AG09319 (cell line): ENCODE data around the gene KIFBP.
A peak's percentile ranks its signal among the peaks of the same experiment; 100 is the strongest.
"Not testable (repeated sequence)": the region's sequence is repeated elsewhere in the genome, so short reads cannot be mapped to it uniquely, and the experiment has no call there.

Experiments used
- DNase-seq: peaks from one replicate; pipeline ENCODE4 v3.0.0-alpha.2; 2010; ENCODE audit warnings: low read depth; ENCODE audit errors: extremely low read depth
- CTCF ChIP-seq: IDR thresholded peaks from 2 replicates; pipeline ENCODE4 v1.5.1; 2011; ENCODE audit warnings: low read depth, mild to moderate bottlenecking, inconsistent platforms, low read length, moderate library complexity

The KIFBP gene, protein sequence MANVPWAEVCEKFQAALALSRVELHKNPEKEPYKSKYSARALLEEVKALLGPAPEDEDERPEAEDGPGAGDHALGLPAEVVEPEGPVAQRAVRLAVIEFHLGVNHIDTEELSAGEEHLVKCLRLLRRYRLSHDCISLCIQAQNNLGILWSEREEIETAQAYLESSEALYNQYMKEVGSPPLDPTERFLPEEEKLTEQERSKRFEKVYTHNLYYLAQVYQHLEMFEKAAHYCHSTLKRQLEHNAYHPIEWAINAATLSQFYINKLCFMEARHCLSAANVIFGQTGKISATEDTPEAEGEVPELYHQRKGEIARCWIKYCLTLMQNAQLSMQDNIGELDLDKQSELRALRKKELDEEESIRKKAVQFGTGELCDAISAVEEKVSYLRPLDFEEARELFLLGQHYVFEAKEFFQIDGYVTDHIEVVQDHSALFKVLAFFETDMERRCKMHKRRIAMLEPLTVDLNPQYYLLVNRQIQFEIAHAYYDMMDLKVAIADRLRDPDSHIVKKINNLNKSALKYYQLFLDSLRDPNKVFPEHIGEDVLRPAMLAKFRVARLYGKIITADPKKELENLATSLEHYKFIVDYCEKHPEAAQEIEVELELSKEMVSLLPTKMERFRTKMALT

DNA sequence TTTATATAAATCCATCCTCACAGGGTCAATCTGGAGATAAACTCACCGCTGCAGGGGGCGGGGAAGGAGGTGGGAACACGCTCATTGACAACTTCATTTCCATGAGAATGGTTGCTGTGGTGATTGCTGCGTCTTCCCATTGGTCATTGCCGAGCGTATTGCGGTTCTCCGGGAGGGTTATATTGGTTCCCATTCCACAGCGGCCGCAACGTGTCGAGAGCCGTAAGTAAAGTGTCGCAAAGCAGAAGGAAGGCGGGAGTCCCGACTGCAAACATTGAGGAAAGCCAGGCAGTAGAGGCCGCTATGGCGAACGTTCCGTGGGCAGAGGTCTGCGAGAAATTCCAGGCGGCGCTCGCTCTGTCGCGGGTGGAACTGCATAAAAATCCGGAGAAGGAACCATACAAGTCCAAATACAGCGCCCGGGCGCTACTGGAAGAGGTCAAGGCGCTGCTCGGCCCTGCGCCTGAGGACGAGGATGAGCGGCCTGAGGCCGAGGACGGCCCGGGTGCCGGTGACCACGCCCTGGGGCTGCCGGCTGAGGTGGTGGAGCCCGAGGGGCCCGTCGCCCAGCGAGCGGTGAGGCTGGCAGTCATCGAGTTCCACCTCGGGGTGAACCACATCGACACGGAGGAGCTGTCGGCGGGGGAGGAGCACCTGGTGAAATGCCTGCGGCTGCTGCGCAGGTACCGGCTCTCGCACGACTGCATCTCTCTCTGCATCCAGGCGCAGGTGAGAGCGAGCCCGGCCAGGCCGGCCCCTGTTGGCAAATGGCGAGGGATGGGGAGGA, at the start of gene KIFBP:
Gene KIFBP, plus strand, starts transcription at position 274 of the 787 bp plus-strand sequence. Its CDS starts 30 bp downstream, at position 304.
- DNase-seq = peak; percentile 93
- TF ChIP-seq CTCF = peak; percentile 71

- no peak for DNase-seq
- no peak for TF ChIP-seq CTCF
Observed at GRCh38 chr10:68938884-68939283, 49.7 kb upstream of the KIFBP start.

DNA sequence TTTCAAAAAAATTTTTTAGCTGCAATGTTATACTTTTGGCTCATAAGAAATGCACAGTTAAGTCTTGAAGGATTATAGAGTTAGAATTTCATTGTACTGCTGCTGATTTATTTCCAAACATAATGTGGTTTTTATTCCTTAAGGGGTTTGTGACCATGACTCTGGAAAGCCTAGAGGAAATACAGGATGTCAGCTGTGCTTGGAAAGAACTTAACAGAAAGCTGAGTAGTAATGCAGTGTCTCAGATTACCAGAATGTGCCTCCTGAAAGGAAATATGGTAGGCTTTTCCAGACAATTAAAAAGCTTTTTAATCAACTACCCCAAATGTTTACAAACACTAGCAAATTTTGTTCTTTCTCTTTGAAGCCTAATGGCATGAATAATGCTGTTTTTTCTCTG, 47.7 kb upstream of the KIFBP start:
- DNase-seq = not testable (repeated sequence)

- TF ChIP-seq CTCF = no peak
- DNase-seq = no peak
Observed at GRCh38 chr10:68950598-68950997, 38.0 kb upstream of the KIFBP start.

DNA sequence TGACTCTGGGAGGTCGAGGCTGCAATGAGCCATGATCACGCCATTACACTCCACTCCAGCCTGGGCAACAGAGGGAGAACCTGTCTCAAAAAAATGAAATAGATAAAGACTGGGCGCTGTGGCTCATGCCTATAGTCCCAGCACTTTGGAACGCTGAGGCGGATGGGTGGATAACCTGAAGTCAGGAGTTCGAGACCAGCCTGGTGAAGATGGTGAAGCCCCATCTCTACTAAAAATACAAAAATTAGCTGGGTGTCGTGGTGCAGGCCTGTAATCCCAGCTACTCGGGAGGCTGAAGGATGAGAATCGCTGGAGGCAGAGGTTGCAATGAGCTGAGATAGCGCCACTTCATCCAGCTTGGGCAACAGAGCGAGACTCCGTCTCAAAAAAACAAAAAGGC, 33.7 kb upstream of the KIFBP start:
- DNase-seq = no peak
- TF ChIP-seq CTCF = no peak

GRCh38 chr10:68955355-68955831, 33.2 kb upstream of the KIFBP start:
- DNase-seq = no peak
- TF ChIP-seq CTCF = no peak

DNA sequence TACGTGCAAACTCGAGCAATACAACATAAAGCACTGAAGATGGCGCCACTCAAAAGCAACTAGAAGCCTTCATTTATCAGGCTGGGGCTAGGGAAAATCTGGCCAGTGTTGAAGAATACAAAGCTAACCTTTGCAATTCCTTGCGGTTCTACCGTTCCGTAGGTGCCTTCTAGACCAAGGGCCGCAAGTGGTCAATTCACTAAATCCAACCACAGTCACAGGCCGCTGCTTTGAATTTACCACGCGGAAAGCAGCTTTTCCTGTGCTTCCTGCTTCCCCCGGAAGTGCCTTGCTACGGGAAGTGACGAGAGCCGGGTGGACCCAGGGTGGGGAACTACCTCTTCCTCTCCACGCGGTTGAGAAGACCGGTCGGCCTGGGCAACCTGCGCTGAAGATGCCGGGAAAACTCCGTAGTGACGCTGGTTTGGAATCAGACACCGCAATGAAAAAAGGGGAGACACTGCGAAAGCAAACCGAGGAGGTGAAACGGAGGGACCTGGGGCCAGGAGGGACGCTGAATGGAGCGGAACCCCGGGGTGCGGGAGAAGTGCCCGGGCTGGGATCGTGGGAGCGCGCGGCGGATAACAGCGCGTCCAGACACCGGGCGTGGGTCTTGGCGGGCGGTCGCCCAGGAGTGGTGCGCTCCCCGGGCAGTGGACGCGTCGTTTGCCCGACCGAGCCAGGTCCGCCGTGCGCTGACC, 32.6 kb upstream of the KIFBP start, which contains the start of gene DDX21:
Gene DDX21, plus strand, starts transcription at position 339 of the 701 bp plus-strand sequence. Its CDS starts 56 bp downstream, at position 395.
- peak; percentile 63 for TF ChIP-seq CTCF
- peak; percentile 69 for DNase-seq
